H1 (cell line): ENCODE data around the gene ADIRF. TPM values are rescaled to one million over a fixed set of nuclear protein-coding genes. Genes with fewer than 3 reads are reported as not detected.
A peak's percentile ranks its signal among the peaks of the same experiment; 100 is the strongest.

Source experiments
- CTCF ChIA-PET: fragments of 300-600 bp; sonication (Branson Sonifier 250); formaldehyde crosslinking; loops from one replicate; lab custom pipeline; 2021; ENCODE audit not compliant: partially characterized antibody; lab: Charles Lee
- POLR2A ChIA-PET: fragments of 300-600 bp; sonication (Branson Sonifier 250); formaldehyde crosslinking; loops from one replicate; lab custom pipeline; 2021; ENCODE audit warnings: inconsistent platforms; ENCODE audit not compliant: partially characterized antibody; lab: Charles Lee
- DNase-seq, 2 experiments: peaks; one replicate each; pipeline versions ENCODE4 v3.0.0 to v3.0.0-alpha.2; 2010 to 2022; ENCODE audit warnings: low spot score in 2 of 2, low read depth in 1 of 2, mixed read lengths in 1 of 2
- FAIRE-seq: peaks from 2 replicates; lab custom pipeline; 2011; peaks lifted over from hg19 to GRCh38; lab: Jason Lieb, UNC
- H2AFZ ChIP-seq: 2 replicates; pipeline ENCODE4 v1.8.1; 2012; ENCODE audit warnings: low read length, inconsistent platforms
- H2AK5ac ChIP-seq: 2 replicates; pipeline ENCODE4 v1.6.1; 2013; ENCODE audit warnings: low read depth, low read length
- H2BK120ac ChIP-seq: replicated peaks from 2 replicates; pipeline ENCODE3; 2013; ENCODE audit warnings: low read depth, low read length, inconsistent platforms
- H2BK12ac ChIP-seq: 2 replicates; pipeline ENCODE4 v1.6.1; 2013; ENCODE audit warnings: low read depth, low read length
- H2BK15ac ChIP-seq: 2 replicates; pipeline ENCODE4 v1.6.1; 2013; ENCODE audit warnings: low read length
- H2BK20ac ChIP-seq: 2 replicates; pipeline ENCODE4 v1.6.1; 2013; ENCODE audit warnings: low read length
- H2BK5ac ChIP-seq: 2 replicates; pipeline ENCODE4 v1.6.1; 2013; ENCODE audit warnings: low read depth, low read length
- H3K14ac ChIP-seq: 2 replicates; pipeline ENCODE4 v1.6.1; 2013; ENCODE audit warnings: inconsistent platforms; ENCODE audit not compliant: insufficient read length
- H3K18ac ChIP-seq: 2 replicates; pipeline ENCODE4 v1.6.1; 2013; ENCODE audit warnings: low read length; ENCODE audit errors: extremely low read depth
- H3K23ac ChIP-seq: 2 replicates; pipeline ENCODE4 v1.6.1; 2013; ENCODE audit warnings: inconsistent platforms; ENCODE audit not compliant: insufficient read length
- H3K23me2 ChIP-seq: 2 replicates; pipeline ENCODE4 v1.6.1; 2013; ENCODE audit warnings: low read depth, low read length
- H3K27ac ChIP-seq: 2 replicates; pipeline ENCODE4 v1.6.1; 2011; ENCODE audit warnings: low read depth, low read length, inconsistent platforms
- H3K27me3 ChIP-seq, 4 experiments: replicated peaks in 1 of 4; 1 replicate in 1 of 4; 2 replicates in 3 of 4; pipeline versions ENCODE4 v1.6.1 to v1.8.1; 2011 to 2013; ENCODE audit warnings: low read length in 3 of 4, mild to moderate bottlenecking in 3 of 4, inconsistent platforms in 2 of 4, mixed read lengths in 2 of 4, moderate library complexity in 1 of 4; ENCODE audit not compliant: control insufficient read depth in 3 of 4, insufficient read depth in 3 of 4; ENCODE audit errors: extremely low read depth in 1 of 4
- H3K36me3 ChIP-seq, 4 experiments: 2 replicates each; pipeline versions ENCODE4 v1.6.1 to v1.8.1; 2011 to 2013; ENCODE audit warnings: mild to moderate bottlenecking in 4 of 4, low read length in 3 of 4, moderate library complexity in 2 of 4, control low read depth in 1 of 4, inconsistent platforms in 1 of 4; ENCODE audit not compliant: insufficient read depth in 4 of 4, control insufficient read depth in 2 of 4
- H3K4ac ChIP-seq: replicated peaks from 2 replicates; pipeline ENCODE3; 2013; ENCODE audit warnings: low read length, low read depth, mixed read lengths, inconsistent platforms; ENCODE audit not compliant: insufficient read length
- H3K4me1 ChIP-seq, 4 experiments: replicated peaks in 1 of 4; 1 replicate in 1 of 4; 2 replicates in 3 of 4; pipeline versions ENCODE4 v1.6.1 to v1.8.1; 2011 to 2013; ENCODE audit warnings: low read length in 3 of 4, inconsistent platforms in 2 of 4, mixed read lengths in 1 of 4; ENCODE audit not compliant: insufficient read depth in 4 of 4, control insufficient read depth in 3 of 4
- H3K4me2 ChIP-seq, 2 experiments: 2 replicates each; pipeline versions ENCODE4 v1.6.1 to v1.8.1; 2011 to 2013; ENCODE audit warnings: low read depth in 2 of 2, low read length in 2 of 2, control low read depth in 1 of 2, inconsistent platforms in 1 of 2, mild to moderate bottlenecking in 1 of 2; ENCODE audit not compliant: insufficient read depth in 1 of 2
- H3K4me3 ChIP-seq, 4 experiments: fragments of 200-600, 300-600 bp in 1 of 4; sonication (generic), shearing (Covaris generic), sonication (Bioruptor Twin) in 1 of 4; 2 replicates each; pipeline versions ENCODE4 v1.5.1 to v1.8.1; 2011 to 2016; ENCODE audit warnings: low read length in 4 of 4, low read depth in 3 of 4, control low read depth in 2 of 4, inconsistent platforms in 2 of 4, mild to moderate bottlenecking in 2 of 4, mixed read lengths in 1 of 4, moderate library complexity in 1 of 4; ENCODE audit not compliant: insufficient read depth in 2 of 4; ENCODE audit errors: extremely low read depth in 1 of 4
- H3K56ac ChIP-seq: replicated peaks from 2 replicates; pipeline ENCODE3; 2013; ENCODE audit warnings: low read depth, mild to moderate bottlenecking, mixed read lengths, low read length, inconsistent platforms; ENCODE audit not compliant: insufficient read length
- H3K79me1 ChIP-seq: 2 replicates; pipeline ENCODE4 v1.6.1; 2013; ENCODE audit warnings: low read depth, low read length, control low read depth
- H3K79me2 ChIP-seq, 2 experiments: 2 replicates each; pipeline versions ENCODE4 v1.6.1 to v1.8.1; 2012 to 2013; ENCODE audit warnings: low read length in 2 of 2, mild to moderate bottlenecking in 2 of 2, inconsistent platforms in 1 of 2; ENCODE audit not compliant: insufficient read depth in 2 of 2, control insufficient read depth in 1 of 2
- H3K9ac ChIP-seq, 4 experiments: replicated peaks in 1 of 4; 1 replicate in 1 of 4; 2 replicates in 3 of 4; pipeline versions ENCODE4 v1.6.1 to v1.8.1; 2011 to 2013; ENCODE audit warnings: low read depth in 3 of 4, low read length in 3 of 4, control low read depth in 2 of 4, mild to moderate bottlenecking in 2 of 4, moderate library complexity in 2 of 4, inconsistent platforms in 1 of 4; ENCODE audit errors: extremely low read depth in 1 of 4
- H3K9me3 ChIP-seq, 2 experiments: 2 replicates each; pipeline versions ENCODE4 v1.6.1 to v1.8.1; 2012 to 2013; ENCODE audit warnings: mild to moderate bottlenecking in 2 of 2, moderate library complexity in 2 of 2, control low read depth in 1 of 2, inconsistent platforms in 1 of 2, low read depth in 1 of 2, low read length in 1 of 2, mixed read lengths in 1 of 2; ENCODE audit not compliant: insufficient read depth in 2 of 2
- H4K20me1 ChIP-seq, 2 experiments: replicated peaks in 1 of 2; 2 replicates each; pipeline versions ENCODE3 to v1.8.1; 2011 to 2013; ENCODE audit warnings: inconsistent platforms in 2 of 2, low read length in 2 of 2, mild to moderate bottlenecking in 1 of 2; ENCODE audit not compliant: insufficient read depth in 2 of 2, control insufficient read depth in 1 of 2
- H4K5ac ChIP-seq: 2 replicates; pipeline ENCODE4 v1.6.1; 2013; ENCODE audit warnings: low read length, low read depth, mixed read lengths, inconsistent platforms; ENCODE audit not compliant: insufficient read length
- H4K8ac ChIP-seq: 2 replicates; pipeline ENCODE4 v1.8.0; 2013; ENCODE audit warnings: mild to moderate bottlenecking, moderate library complexity, low read length, inconsistent platforms; ENCODE audit not compliant: insufficient read depth; ENCODE audit errors: extremely low read depth
- H4K91ac ChIP-seq: replicated peaks from 2 replicates; pipeline ENCODE3; 2013; ENCODE audit warnings: low read length, mixed read lengths, inconsistent platforms; ENCODE audit not compliant: insufficient read length
- CHD1 ChIP-seq: IDR thresholded peaks from 2 replicates; pipeline ENCODE4 v1.6.1; 2012; ENCODE audit warnings: low read depth, low read length, improper control_type of control experiment
- CREB1 ChIP-seq: IDR thresholded peaks from 2 replicates; pipeline ENCODE4 v1.6.1; 2012; ENCODE audit warnings: inconsistent platforms
- JUN ChIP-seq: IDR thresholded peaks from 2 replicates; pipeline ENCODE4 v1.6.1; 2011; ENCODE audit warnings: low read depth, mild to moderate bottlenecking, improper control_type of control experiment, low read length
- NANOG ChIP-seq: IDR thresholded peaks from 2 replicates; pipeline ENCODE4 v1.6.1; 2011; ENCODE audit warnings: low read length, low read depth, mild to moderate bottlenecking, inconsistent platforms; ENCODE audit not compliant: insufficient read depth, poor library complexity, severe bottlenecking
- POLR2AphosphoS5 ChIP-seq: IDR thresholded peaks from 2 replicates; pipeline ENCODE4 v1.6.1; 2011; ENCODE audit warnings: low read depth, low read length
- SUZ12 ChIP-seq: fragments of 200-600 bp; sonication (generic); IDR thresholded peaks from 2 replicates; pipeline ENCODE4 v1.6.1; 2012; ENCODE audit warnings: mild to moderate bottlenecking, inconsistent platforms, low read length, moderate library complexity, mixed read lengths
- WGBS, 2 experiments: shearing (Covaris generic) in 1 of 2; methylation state at CpG; one replicate each; pipeline versions ENCODE4 v1.1.6 to v1.1.7; 2013 to 2015; ENCODE audit warnings: low lambda C conversion rate in 2 of 2, mixed read lengths in 2 of 2, inconsistent platforms in 1 of 2, low coverage in 1 of 2, missing lambda C conversion rate in 1 of 2; ENCODE audit not compliant: insufficient replicate concordance in 2 of 2, insufficient coverage in 1 of 2, insufficient read length in 1 of 2; ENCODE audit errors: extremely low coverage in 1 of 2, missing lambda C conversion rate in 1 of 2; 5-methylcytosine and 5-hydroxymethylcytosine counted together
- polyA plus RNA-seq, 7 experiments: library from polyadenylated mRNA; depleted of rRNA in 3 of 7; stranded (reverse) in 5 of 7; unstranded in 2 of 7; fragments of >200 nt in 5 of 7; fragments of 200-250 nt in 2 of 7; gene quantifications; 1 replicate in 5 of 7; 2 replicates in 1 of 7; 4 replicates in 1 of 7; pipeline versions ENCODE4 v1.2.1 to v1.2.3, GENCODE V29; 2011 to 2013; ENCODE audit warnings: missing spikeins in 2 of 7, mixed read lengths in 2 of 7
- total RNA-seq: library from RNA; stranded (reverse); fragmentation: NEBNext Ultra II Directional; extraction: Animal tissue kit (Norgen Biotek cat#: 25700); gene quantifications from 2 replicates; pipeline ENCODE4 v1.2.1, GENCODE V29; 2021
- TF ChIP-seq, protein P1 (sequence below): IDR thresholded peaks from 2 replicates; pipeline ENCODE4 v1.6.1; 2011; ENCODE audit warnings: low read length, improper control_type of control experiment

ADIRF gene
- total and polyA plus RNA-seq, 2 of the 8 experiments (the other 6 are each of a cell fraction or from before 2014, with no cell fraction given), result not detected

DNA sequence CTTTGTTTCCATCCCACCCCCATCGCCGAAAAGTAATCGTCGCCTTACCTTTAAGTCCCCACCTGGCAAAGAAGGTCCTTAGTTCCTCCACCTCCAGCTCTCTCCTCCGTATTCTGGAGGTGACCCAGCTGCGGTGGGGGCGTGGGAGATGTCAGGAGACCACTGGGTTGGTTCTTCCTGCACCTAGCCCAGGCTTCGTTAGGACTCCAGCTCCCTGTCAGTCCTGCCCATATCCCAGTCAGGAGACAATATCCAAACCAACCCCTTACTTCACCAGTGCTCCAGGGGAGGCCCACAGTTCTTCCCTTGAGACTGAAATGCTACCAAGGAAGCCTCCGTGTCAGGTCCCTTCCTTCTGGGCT, 693 bp downstream of the ADIRF start:
- H3K18ac ChIP-seq, result no peak overlapping the region
- no peaks in the 10 kb centered on the region for H3K79me2 ChIP-seq
- no peak overlapping the region for H2AK5ac ChIP-seq
- DNase-seq (no peak), FAIRE-seq (no peak)
- no peak overlapping the region for H3K4me2 ChIP-seq
- no peaks in the 10 kb centered on the region for H4K20me1 ChIP-seq
- H3K79me1 ChIP-seq, result no peaks in the 10 kb centered on the region
- no peak overlapping the region for H2BK120ac ChIP-seq
- peak overlapping the region; percentile 29 for H4K91ac ChIP-seq
- TF ChIP-seq CHD1 (no peak), NANOG (no peak), SUZ12 (no peak), CREB1 (no peak), POLR2AphosphoS5 (no peak), JUN (no peak)
- TF ChIP-seq, protein P1, sequence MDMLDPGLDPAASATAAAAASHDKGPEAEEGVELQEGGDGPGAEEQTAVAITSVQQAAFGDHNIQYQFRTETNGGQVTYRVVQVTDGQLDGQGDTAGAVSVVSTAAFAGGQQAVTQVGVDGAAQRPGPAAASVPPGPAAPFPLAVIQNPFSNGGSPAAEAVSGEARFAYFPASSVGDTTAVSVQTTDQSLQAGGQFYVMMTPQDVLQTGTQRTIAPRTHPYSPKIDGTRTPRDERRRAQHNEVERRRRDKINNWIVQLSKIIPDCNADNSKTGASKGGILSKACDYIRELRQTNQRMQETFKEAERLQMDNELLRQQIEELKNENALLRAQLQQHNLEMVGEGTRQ, result no peak
- no peak overlapping the region for H4K8ac ChIP-seq
- no peak overlapping the region for H3K23ac ChIP-seq
- H3K27ac ChIP-seq, result no peak overlapping the region
- no peak overlapping the region for H3K14ac ChIP-seq
- H3K23me2 ChIP-seq, result peaks cover 12% of the 10 kb centered on the region; the same call in 1 of the 2 replicates
- H2BK12ac ChIP-seq, result peak overlapping the region; percentile 43; the same call in 1 of the 2 replicates
- 0 out of 2 replicates have a peak overlapping the region, but pooled peaks have one; percentile 83 for H2BK15ac ChIP-seq
- peak overlapping the region; percentile 35 for H3K4ac ChIP-seq
- no peak overlapping the region for H4K5ac ChIP-seq
- whole genome bisulfite sequencing, 2 experiments, result 95% methylated on average over 9 of the region's 9 CpGs; no CpG with 5 or more reads in 1 of the 2 experiments
- no peak overlapping the region for H2BK20ac ChIP-seq
- H2AFZ ChIP-seq, result no peak overlapping the region
- no peak overlapping the region for H3K56ac ChIP-seq
- no peak overlapping the region for H3K9ac ChIP-seq
- H3K27me3 ChIP-seq, result peaks cover 1 to 20% (median 16%) of the 10 kb centered on the region in 4 experiments
- H3K4me3 ChIP-seq, result no peak overlapping the region
- ChIA-PET POLR2A (interaction anchor here (1.9 to 3.2 kb wide), 3 partner anchors 8 to 37 kb away, joined by 5 to 14 read pairs (median 14); no protein-coding TSS in a partner anchor), CTCF (interaction anchor here (1.0 to 22.5 kb wide), 13 partner anchors 8 to 441 kb away, joined by 3 to 975 read pairs (median 5); partner anchors contain the start of genes MMRN2 and SNCG)
- no peaks in the 10 kb centered on the region for H3K9me3 ChIP-seq
- peaks cover 4 to 36% (median 29%) of the 10 kb centered on the region in 4 experiments for H3K4me1 ChIP-seq
- no peak overlapping the region for H2BK5ac ChIP-seq
- no peaks in the 10 kb centered on the region for H3K36me3 ChIP-seq
